ENCODE results near the gene CUL4B.

The CUL4B gene

DNA sequence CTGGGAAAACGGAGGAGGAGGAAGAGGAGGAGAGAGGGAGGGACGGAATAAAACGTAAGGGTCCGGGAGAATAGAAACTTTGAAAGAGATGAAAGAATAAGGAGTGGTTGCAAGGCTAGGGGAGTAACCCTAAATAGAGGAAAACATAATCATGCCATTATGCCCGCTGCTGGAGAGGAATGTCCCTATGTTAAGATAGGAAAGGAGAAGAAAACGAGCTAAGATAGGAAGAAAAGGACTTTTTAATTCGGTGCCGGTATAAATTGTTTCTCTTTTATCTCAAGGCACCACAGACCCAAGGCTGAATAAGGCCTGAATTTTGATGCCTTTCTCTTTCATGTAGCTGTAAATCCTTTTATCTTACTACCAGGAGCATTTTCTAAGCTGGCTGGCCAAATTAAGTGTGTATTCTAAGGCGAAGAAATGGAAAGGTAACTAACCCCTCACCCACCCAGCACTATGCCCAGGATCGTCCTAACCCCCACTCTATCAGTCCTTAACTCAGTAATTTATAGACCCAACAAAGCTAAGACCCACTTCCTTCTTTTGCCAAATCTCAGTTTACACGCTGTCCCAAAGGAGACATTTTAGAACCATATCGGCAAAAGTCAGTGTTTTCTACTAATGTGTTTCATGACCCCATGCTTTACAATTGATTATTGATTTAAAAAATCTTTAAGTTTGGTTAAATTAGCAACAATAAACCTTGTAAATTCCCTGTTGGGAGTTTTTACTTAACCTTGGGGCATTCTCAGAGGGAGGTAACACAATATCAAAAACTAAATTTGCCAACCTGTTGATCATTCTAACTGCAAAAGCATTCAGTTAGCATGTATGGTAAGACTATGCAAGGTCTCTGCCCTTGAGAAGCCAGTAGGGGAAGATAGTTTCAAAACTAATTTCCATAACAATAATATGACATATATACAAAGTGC is 1.1 kb upstream of the CUL4B start:
- ATAC-seq (replicated peaks; ENCODE audit: extremely low read depth, poor library complexity, severe bottlenecking), result no peak
- Mint-ChIP-seq H3K27ac (ENCODE audit: low read depth) (peak overlapping the region; percentile 99), H3K27me3 (no peaks in the 10 kb centered on the region), H3K9me3 (no peaks in the 10 kb centered on the region), H3K4me1 (peaks cover 5% of the 10 kb centered on the region), H3K4me3 (peak overlapping the region; percentile 100), H3K36me3 (ENCODE audit: insufficient read depth) (peaks cover 16% of the 10 kb centered on the region)
- no peak for DNase-seq (ENCODE audit: low spot score in 2 of 2)

DNA sequence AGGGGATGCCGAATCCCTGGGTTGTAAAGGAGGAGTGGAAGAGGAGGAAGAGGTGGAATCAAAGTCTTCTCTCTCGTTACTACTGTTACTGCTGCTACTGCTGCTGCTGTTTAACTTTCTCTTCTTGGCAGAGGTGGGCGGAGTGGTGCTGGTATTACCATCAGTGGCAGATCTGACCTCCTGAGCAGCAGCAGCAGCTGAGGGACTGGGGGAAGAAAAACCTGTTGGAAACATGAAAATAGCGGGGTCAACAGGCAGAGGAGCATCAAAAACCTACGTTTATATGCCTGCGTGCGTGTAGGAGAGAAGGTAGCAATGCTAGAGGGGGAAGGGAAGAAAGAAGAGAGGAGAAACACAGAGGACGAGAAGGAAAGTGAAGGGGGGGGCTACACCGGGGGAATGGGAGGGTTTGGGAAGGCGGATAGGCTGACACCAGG is 339 bp downstream of the CUL4B start:
- Mint-ChIP-seq H3K27me3 (no peaks in the 10 kb centered on the region), H3K9me3 (no peaks in the 10 kb centered on the region), H3K4me3 (peak overlapping the region; percentile 100), H3K27ac (ENCODE audit: low read depth) (peak overlapping the region; percentile 99), H3K4me1 (peaks cover 5% of the 10 kb centered on the region), H3K36me3 (ENCODE audit: insufficient read depth) (peaks cover 21% of the 10 kb centered on the region)
- ATAC-seq (replicated peaks; ENCODE audit: extremely low read depth, poor library complexity, severe bottlenecking), result peak; percentile 61
- peak; percentile 12 to 15 for DNase-seq (ENCODE audit: low spot score in 2 of 2)

DNA sequence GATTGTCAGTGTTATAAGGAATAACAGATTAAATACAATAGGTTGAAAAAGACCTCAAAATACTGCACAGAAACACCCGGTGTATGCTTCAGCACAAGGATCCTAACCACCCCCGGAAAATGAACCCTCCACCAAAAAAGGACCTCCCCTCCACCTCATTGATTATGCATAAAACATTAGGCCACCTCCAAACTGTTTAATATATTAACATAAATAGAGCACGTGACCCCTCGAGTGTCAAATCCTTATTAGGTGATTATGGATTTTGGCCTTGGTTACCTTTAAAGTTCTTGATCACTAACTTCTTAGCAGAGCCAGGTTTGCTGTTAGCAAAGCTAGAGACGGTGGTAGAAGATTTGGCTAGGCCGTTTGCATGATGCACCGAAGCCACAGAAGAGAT is 958 bp downstream of the CUL4B start:
- Mint-ChIP-seq H3K36me3 (ENCODE audit: insufficient read depth) (peaks cover 21% of the 10 kb centered on the region), H3K4me1 (peaks cover 8% of the 10 kb centered on the region), H3K27me3 (no peaks in the 10 kb centered on the region), H3K9me3 (no peaks in the 10 kb centered on the region), H3K27ac (ENCODE audit: low read depth) (peak overlapping the region; percentile 99), H3K4me3 (peak overlapping the region; percentile 100)
- no peak for DNase-seq (ENCODE audit: low spot score in 2 of 2)
- ATAC-seq (replicated peaks; ENCODE audit: extremely low read depth, poor library complexity, severe bottlenecking), result no peak

DNA sequence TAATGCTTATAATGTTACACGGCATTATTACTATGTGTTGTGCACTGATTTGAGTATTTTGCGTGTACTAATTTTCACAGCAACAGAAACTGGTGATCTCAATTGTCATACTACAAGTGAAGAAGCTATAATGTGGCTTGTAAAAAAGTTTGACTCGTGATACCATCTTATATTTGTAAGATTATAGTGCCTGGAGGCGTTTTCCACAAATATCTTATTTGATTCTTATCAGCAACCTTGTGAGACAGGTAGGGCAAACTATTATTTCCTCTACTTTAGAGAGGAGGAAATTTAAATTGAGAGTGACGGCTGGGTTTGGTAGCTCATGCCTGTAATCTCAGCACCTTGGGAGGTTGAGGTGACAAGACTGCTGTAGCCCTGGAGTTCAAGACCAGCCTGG is 4.5 kb downstream of the CUL4B start:
- no peak for ATAC-seq (replicated peaks; ENCODE audit: extremely low read depth, poor library complexity, severe bottlenecking)
- Mint-ChIP-seq H3K27me3 (no peaks in the 10 kb centered on the region), H3K9me3 (no peaks in the 10 kb centered on the region), H3K4me1 (peaks cover 10% of the 10 kb centered on the region), H3K4me3 (no peak overlapping the region), H3K27ac (ENCODE audit: low read depth) (no peak overlapping the region), H3K36me3 (ENCODE audit: insufficient read depth) (peaks cover 23% of the 10 kb centered on the region)
- no peak for DNase-seq (ENCODE audit: low spot score in 2 of 2)

DNA sequence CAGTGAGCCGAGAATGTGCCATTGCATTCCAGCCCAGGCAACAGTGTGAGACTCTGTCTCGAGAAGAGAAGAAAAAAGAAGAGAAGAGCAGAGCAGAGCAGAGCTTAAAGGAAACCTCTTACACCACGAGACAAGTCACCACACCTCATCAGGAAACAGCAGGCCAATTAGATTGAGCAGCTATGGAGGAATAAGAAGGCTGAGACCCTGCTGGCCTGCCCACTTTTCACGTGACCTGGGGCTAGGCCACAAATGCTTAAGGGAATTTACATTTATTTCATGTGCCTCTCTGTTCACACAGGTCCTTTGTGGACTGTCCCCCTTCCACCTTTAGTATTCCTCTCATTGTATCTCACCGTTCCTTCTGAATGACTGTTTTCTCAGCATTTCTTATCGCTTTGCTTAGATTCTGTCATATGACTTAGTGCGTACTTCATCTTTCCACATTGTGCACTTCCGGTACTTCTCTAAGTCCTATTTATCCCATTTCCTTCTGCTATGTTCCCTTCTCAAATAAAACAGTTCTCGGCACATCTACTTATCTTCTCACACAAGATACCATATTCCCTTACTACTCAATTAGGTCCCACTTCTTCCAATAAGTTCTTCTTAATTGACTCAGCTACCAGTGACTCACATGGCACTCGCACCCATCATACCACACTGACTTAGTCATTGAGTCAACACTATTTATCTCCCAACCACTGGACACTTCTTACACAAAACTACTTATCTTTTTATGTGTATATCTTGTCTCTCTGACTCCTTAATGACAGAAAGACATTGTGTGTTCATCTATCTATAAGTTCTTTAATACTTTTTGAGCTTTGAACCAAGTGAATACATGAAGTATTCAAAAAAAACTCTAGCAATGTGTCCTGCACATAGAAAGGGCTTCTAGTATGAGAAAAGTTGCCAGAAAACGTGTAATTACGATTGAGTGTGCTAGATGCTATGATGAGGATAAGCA is 11.0 kb downstream of the CUL4B start:
- H3K4me1 Mint-ChIP-seq, result peaks cover 11% of the 10 kb centered on the region
- no peak for DNase-seq (ENCODE audit: low spot score in 2 of 2)
- H3K4me3 Mint-ChIP-seq, result no peak overlapping the region
- H3K27ac Mint-ChIP-seq (ENCODE audit: low read depth), result peak overlapping the region; percentile 11
- no peak for ATAC-seq (replicated peaks; ENCODE audit: extremely low read depth, poor library complexity, severe bottlenecking)
- peaks cover 17% of the 10 kb centered on the region for H3K36me3 Mint-ChIP-seq (ENCODE audit: insufficient read depth)
- H3K27me3 Mint-ChIP-seq, result no peaks in the 10 kb centered on the region
- H3K9me3 Mint-ChIP-seq, result no peaks in the 10 kb centered on the region

DNA sequence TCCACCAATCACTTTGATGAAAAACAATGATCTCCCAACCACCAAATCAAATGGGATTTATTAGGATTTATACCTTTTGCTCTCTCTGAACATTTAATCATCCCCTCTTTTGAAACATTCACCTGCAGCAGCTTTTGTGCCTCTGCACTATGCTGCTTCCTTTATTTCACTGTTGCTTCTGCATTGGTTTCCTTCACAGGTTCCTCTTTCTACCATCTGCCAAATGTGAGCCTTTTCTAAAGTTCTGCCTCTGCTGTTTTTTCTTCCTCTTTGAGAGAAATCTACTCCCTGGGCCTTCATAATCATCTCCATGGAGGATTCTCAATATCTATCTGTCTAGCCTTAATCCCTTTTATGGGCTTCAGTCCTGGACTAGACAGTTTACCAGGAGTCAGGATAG is 24.7 kb downstream of the CUL4B start:
- Mint-ChIP-seq H3K27me3 (no peaks in the 10 kb centered on the region), H3K4me3 (no peak overlapping the region), H3K36me3 (ENCODE audit: insufficient read depth) (peaks cover 59% of the 10 kb centered on the region), H3K4me1 (no peaks in the 10 kb centered on the region), H3K9me3 (no peaks in the 10 kb centered on the region), H3K27ac (ENCODE audit: low read depth) (peak overlapping the region; percentile 22)
- ATAC-seq (replicated peaks; ENCODE audit: extremely low read depth, poor library complexity, severe bottlenecking), result no peak
- no peak for DNase-seq (ENCODE audit: low spot score in 2 of 2)

DNA sequence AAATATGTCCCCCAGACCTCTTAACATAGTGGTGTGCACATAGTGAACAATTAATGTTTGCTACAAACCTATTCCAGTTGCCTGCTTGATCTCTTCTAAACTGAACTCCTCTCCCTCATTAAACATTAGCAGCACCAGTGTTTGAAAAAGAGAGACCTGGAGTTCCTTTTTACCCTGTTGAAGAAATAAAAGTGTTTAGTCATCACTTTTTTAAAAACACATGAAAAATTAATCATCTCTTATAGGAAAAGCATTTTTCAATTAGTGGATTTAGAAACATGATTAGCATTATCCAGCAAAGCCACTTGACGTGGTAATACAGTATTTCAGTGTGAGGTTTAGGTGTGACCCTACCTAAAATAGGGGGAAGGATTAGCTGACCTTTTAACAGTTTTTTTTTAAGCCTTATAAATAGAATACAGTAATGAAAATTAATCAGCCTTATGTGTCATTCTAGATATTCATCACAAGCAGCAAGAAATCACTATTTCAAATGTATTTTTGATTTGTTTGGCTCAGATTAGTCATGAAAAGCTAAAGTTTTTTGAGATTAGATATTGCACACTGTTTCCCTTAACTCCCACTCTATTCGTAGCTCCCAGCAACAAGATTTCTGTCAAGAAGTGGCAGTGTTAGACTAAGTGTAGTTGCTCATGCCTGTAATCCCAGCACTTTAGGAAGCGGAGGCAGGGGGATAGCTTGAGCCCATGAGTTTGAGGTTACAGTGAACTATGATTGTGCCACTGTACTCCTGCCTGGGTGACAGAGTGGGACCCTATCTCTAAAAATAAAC is 26.2 kb downstream of the CUL4B start:
- no peaks in the 10 kb centered on the region for H3K27me3 Mint-ChIP-seq
- ATAC-seq (replicated peaks; ENCODE audit: extremely low read depth, poor library complexity, severe bottlenecking) (no peak), DNase-seq (ENCODE audit: low spot score in 2 of 2) (no peak)
- H3K9me3 Mint-ChIP-seq, result no peaks in the 10 kb centered on the region
- H3K4me1 Mint-ChIP-seq, result no peaks in the 10 kb centered on the region
- H3K36me3 Mint-ChIP-seq (ENCODE audit: insufficient read depth), result peaks cover 59% of the 10 kb centered on the region
- H3K4me3 Mint-ChIP-seq, result no peak overlapping the region
- H3K27ac Mint-ChIP-seq (ENCODE audit: low read depth), result no peak overlapping the region

DNA sequence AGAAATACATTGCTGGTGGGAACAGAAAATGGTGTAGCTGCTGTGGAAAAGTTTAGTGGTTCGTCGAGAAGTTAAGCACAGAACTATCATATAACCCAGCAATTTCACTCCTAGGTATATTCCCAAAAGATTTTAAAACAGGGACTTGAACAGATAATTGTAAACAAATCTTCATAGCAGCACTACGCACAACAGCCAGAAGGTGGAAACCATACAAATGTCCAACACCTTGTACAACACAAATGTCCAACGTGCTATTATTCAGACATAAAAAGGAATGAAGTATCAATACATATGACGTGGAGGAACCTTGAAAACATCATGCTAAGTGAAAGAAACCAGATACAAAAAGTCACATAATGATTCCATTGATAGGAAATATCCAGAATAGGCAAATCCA is 37.9 kb downstream of the CUL4B start:
- DNase-seq (ENCODE audit: low spot score in 2 of 2) (no peak), ATAC-seq (replicated peaks; ENCODE audit: extremely low read depth, poor library complexity, severe bottlenecking) (no peak)
- no peak overlapping the region for H3K4me3 Mint-ChIP-seq
- no peaks in the 10 kb centered on the region for H3K4me1 Mint-ChIP-seq
- H3K27me3 Mint-ChIP-seq, result no peaks in the 10 kb centered on the region
- H3K27ac Mint-ChIP-seq (ENCODE audit: low read depth), result no peak overlapping the region
- peaks cover 20% of the 10 kb centered on the region for H3K36me3 Mint-ChIP-seq (ENCODE audit: insufficient read depth)
- H3K9me3 Mint-ChIP-seq, result no peaks in the 10 kb centered on the region

DNA sequence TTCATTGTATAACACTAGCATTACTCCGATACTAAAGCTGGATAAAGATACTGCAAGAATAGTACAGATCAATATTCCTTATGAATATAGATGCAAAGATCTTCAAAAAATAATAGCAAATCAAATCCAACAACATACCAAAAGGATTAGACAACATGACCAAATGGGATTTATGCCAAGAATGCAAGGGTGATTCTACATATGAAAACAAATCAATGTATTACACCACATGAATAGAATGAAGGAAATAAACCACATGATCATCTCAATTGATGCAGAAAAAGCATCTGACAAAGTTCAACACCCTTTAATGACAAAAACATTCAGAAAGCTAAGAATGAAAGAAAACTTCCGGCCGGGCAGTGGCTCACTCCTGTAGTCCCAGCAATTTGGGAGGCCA is 42.8 kb downstream of the CUL4B start:
- Mint-ChIP-seq H3K27ac (ENCODE audit: low read depth) (no peak overlapping the region), H3K4me1 (peaks cover 5% of the 10 kb centered on the region), H3K27me3 (no peaks in the 10 kb centered on the region), H3K9me3 (no peaks in the 10 kb centered on the region), H3K4me3 (no peak overlapping the region), H3K36me3 (ENCODE audit: insufficient read depth) (peaks cover 7% of the 10 kb centered on the region)
- ATAC-seq (replicated peaks; ENCODE audit: extremely low read depth, poor library complexity, severe bottlenecking), result no peak
- DNase-seq (ENCODE audit: low spot score in 2 of 2), result no peak

DNA sequence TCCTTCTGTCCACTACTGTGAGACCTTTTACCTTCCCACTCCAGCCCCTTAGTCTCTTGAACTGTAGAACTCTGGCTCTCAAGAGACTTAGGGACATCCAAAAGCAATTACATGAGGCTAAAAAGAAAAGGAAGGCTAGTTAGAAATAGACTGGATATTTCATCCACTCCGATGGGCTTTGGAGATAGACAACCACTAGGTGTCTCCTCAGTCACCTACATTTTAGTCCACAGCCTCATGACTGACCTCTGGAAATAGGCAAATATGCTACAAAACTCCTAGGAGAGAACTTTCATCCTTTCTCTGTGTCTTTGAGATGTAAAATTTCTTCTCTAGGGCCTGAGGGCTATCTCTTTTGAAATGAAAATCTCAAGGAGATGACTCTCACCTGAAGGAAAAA is 46.5 kb downstream of the CUL4B start:
- no peak overlapping the region for H3K27ac Mint-ChIP-seq (ENCODE audit: low read depth)
- DNase-seq (ENCODE audit: low spot score in 2 of 2), result no peak

DNA sequence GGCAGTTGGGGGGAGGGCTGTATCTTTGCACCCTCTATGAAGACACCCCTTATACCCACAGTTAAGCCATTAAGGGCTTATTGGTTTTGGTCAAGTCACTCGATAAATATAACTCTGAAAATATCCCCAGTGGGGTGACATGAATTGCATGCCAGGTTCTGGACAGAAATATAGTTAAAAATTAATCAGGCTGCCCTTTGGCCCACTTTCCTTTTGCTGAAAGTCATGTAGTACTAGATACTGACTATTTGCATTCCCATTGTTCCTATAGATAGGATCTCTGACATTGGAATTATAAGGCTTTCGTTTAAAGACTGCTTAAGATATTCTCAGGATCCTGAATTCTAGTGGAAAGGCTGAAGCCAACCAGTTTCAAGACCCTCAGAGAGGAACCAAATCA is 48.1 kb downstream of the CUL4B start:
- Mint-ChIP-seq H3K27ac (ENCODE audit: low read depth) (no peak overlapping the region), H3K36me3 (ENCODE audit: insufficient read depth) (peaks cover 4% of the 10 kb centered on the region), H3K9me3 (no peaks in the 10 kb centered on the region), H3K4me1 (peaks cover 5% of the 10 kb centered on the region), H3K27me3 (no peaks in the 10 kb centered on the region), H3K4me3 (no peak overlapping the region)
- ATAC-seq (replicated peaks; ENCODE audit: extremely low read depth, poor library complexity, severe bottlenecking), result no peak
- DNase-seq (ENCODE audit: low spot score in 2 of 2), result no peak

More for the DNA sequence above, 46.5 kb downstream of the CUL4B start:
- ATAC-seq (replicated peaks; ENCODE audit: extremely low read depth, poor library complexity, severe bottlenecking), result no peak
- Mint-ChIP-seq H3K9me3 (no peaks in the 10 kb centered on the region), H3K4me3 (no peak overlapping the region), H3K27me3 (no peaks in the 10 kb centered on the region), H3K36me3 (ENCODE audit: insufficient read depth) (peaks cover 4% of the 10 kb centered on the region), H3K4me1 (peaks cover 5% of the 10 kb centered on the region)

DNA sequence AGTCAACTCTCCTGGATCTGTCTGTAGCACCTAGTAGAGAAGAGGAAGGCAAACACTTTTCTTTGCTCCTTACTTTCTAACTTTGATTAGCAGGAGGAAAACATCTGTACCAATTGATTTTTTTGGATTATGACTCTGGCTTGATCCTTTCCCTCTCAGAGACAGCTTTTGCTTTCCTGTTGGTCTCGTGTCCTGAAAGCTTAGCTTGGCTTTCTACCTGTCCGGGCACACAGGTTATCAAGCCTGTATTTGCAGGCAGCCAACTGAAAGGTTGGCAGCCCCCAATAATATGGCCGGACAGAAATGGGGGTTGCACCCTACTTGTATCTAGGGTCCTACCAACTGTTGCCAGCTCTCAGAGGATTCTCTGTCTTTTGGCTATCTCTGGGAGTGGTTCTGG is 48.5 kb downstream of the CUL4B start:
- no peaks in the 10 kb centered on the region for H3K9me3 Mint-ChIP-seq

More for the DNA sequence above, 48.5 kb downstream of the CUL4B start:
- H3K27ac Mint-ChIP-seq (ENCODE audit: low read depth), result no peak overlapping the region
- peaks cover 5% of the 10 kb centered on the region for H3K4me1 Mint-ChIP-seq
- H3K36me3 Mint-ChIP-seq (ENCODE audit: insufficient read depth), result peaks cover 4% of the 10 kb centered on the region
- no peaks in the 10 kb centered on the region for H3K27me3 Mint-ChIP-seq
- no peak for DNase-seq (ENCODE audit: low spot score in 2 of 2)
- no peak overlapping the region for H3K4me3 Mint-ChIP-seq
- ATAC-seq (replicated peaks; ENCODE audit: extremely low read depth, poor library complexity, severe bottlenecking), result no peak

All from central memory CD8-positive, alpha-beta T cell (primary cell).